AG04449 (cell line): ENCODE results near the gene DYNLT2B.

Source experiments
- CTCF ChIA-PET: fragments of 350-600 bp; formaldehyde crosslinking; extraction: SDS; loops from one replicate; lab custom pipeline; 2021; ENCODE audit warnings: antibody characterized with exemption; lab: Yijun Ruan, JAX
- POLR2A ChIA-PET: fragments of 400-600, 350-600 bp; formaldehyde crosslinking; extraction: SDS; loops from one replicate; lab custom pipeline; 2020; ENCODE audit warnings: antibody characterized with exemption, inconsistent platforms; lab: Yijun Ruan, JAX
- DNase-seq: peaks from one replicate; pipeline ENCODE4 v3.0.0-alpha.2; 2010; ENCODE audit warnings: low read depth, low spot score
- H3K4me3 ChIP-seq: 2 replicates; pipeline ENCODE4 v1.5.1; 2011; ENCODE audit warnings: low read depth, mild to moderate bottlenecking, control low read depth, low read length
- TF ChIP-seq, protein P1 (sequence below): IDR thresholded peaks from one replicate; pipeline ENCODE4 v1.5.1; 2011; ENCODE audit warnings: mild to moderate bottlenecking, moderate library complexity, low read length, control low read depth, inconsistent platforms; ENCODE audit not compliant: insufficient read depth; ENCODE audit errors: missing control alignments

DYNLT2B gene

GRCh38 chr3:196281962-196282361 is 36.1 kb downstream of the DYNLT2B start:
- TF ChIP-seq, protein P1, sequence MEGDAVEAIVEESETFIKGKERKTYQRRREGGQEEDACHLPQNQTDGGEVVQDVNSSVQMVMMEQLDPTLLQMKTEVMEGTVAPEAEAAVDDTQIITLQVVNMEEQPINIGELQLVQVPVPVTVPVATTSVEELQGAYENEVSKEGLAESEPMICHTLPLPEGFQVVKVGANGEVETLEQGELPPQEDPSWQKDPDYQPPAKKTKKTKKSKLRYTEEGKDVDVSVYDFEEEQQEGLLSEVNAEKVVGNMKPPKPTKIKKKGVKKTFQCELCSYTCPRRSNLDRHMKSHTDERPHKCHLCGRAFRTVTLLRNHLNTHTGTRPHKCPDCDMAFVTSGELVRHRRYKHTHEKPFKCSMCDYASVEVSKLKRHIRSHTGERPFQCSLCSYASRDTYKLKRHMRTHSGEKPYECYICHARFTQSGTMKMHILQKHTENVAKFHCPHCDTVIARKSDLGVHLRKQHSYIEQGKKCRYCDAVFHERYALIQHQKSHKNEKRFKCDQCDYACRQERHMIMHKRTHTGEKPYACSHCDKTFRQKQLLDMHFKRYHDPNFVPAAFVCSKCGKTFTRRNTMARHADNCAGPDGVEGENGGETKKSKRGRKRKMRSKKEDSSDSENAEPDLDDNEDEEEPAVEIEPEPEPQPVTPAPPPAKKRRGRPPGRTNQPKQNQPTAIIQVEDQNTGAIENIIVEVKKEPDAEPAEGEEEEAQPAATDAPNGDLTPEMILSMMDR: no peak
- ChIA-PET CTCF (interaction anchor here (1.1 to 2.0 kb wide), 4 partner anchors 12 to 240 kb away, joined by 3 to 12 read pairs (median 6); no protein-coding TSS in a partner anchor), POLR2A (no interaction called here)
- no peak overlapping the region for H3K4me3 ChIP-seq
- no peak for DNase-seq

GRCh38 chr3:196280689-196281440 is 37.2 kb downstream of the DYNLT2B start:
- TF ChIP-seq, protein P1: no peak
- POLR2A ChIA-PET: no interaction called here
- DNase-seq: no peak
- CTCF ChIA-PET: interaction anchor here (0.9 to 2.0 kb wide), 3 partner anchors 25 to 259 kb away, joined by 3 to 12 read pairs (median 8); no protein-coding TSS in a partner anchor
- no peak overlapping the region for H3K4me3 ChIP-seq

- TF ChIP-seq, protein P1: no peak
- CTCF ChIA-PET: interaction anchor here (1.7 kb wide), 1 partner anchor 22 kb away, joined by 6 read pairs; no protein-coding TSS in a partner anchor
- H3K4me3 ChIP-seq: no peak overlapping the region
- POLR2A ChIA-PET: interaction anchor here (0.6 to 1.7 kb wide), 2 partner anchors 10 to 12 kb away, joined by 3 read pairs; partner anchors contain the start of gene PCYT1A
- no peak for DNase-seq
These were observed 42.9 kb downstream of the DYNLT2B start for GRCh38 chr3:196275126-196275525.

DNA sequence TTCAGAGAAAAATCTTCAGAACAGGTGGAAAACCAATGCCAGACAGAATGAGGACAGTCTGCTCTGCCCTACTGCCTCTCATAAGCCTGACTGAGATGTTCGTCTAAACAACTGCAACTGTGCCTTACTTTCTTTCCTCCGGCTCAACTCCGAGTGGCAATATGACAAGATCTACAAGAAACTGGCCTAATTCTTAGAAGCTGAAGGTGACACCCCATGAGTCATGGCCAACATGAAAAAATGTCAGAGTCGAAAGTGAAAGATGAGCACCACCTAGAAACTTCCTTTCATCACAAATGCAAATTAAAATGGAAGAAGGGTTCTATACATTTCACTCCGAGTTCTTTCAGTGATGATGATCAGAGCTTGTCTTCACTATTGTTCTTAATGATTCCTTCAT is 43.5 kb downstream of the DYNLT2B start:
- TF ChIP-seq, protein P1: no peak
- ChIA-PET POLR2A (no interaction called here), CTCF (interaction anchor here (1.7 kb wide), 1 partner anchor 21 kb away, joined by 6 read pairs; no protein-coding TSS in a partner anchor)
- no peak for DNase-seq
- no peak overlapping the region for H3K4me3 ChIP-seq

DNA sequence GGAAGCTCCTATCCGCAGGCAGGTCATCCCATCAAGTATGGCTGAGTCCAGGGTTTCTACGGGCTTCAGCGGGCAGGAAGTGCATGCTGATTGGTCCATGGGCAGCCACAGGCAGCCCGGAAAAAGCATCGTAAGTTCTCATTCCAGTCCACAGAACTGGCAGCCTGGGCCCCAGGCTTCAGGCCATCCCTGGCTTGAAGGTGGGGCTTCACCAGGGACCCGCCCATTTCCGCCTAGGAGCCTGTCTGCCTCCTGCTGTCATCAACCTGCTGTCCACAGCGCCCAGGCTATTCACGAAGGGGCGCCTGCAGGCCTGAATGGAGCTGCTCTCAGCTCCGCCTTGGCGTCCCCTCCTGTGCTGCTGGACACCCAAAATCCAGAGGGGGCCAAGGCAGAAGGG is 44.4 kb downstream of the DYNLT2B start:
- POLR2A ChIA-PET: no interaction called here
- TF ChIP-seq, protein P1: no peak
- CTCF ChIA-PET: interaction anchor here (0.9 to 1.9 kb wide), 3 partner anchors 12 to 250 kb away, joined by 3 to 6 read pairs (median 3); no protein-coding TSS in a partner anchor
- no peak overlapping the region for H3K4me3 ChIP-seq
- no peak for DNase-seq

DNA sequence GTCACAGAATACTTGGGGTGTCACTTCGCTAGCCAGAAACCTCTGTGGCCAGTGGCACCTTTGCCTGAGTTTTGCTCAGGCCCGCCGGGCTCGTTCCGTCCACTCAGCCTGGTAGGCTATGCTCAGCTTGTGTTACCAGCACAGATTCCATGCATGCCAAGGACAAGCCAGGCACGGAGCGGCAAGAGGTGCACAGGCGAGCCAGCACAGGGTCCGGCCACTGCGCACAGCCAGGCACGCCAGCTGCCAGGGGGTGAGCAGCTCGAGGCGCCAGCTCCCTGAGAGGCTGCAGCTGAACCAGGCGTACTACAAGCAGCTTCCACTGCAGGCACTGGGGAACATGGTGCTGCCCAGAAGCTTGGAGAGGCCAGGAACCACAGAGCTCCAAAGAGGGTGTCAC is 45.2 kb downstream of the DYNLT2B start:
- POLR2A ChIA-PET: no interaction called here
- CTCF ChIA-PET: interaction anchor here (0.8 to 1.9 kb wide), 4 partner anchors 11 to 251 kb away, joined by 3 to 6 read pairs (median 3); no protein-coding TSS in a partner anchor
- DNase-seq: no peak
- TF ChIP-seq, protein P1: no peak
- no peak overlapping the region for H3K4me3 ChIP-seq
